Transverse colon (tissue), 4 donors: Measurements from ENCODE around the gene GPR153. TPM values are rescaled to one million over a fixed set of nuclear protein-coding genes. Genes with fewer than 3 reads are reported as not detected.

ENCODE experiments used
- DNase-seq: peaks from one replicate; pipeline ENCODE4 v3.0.0-alpha.2; 2019
- H3K27ac ChIP-seq, 4 donors: fragments of 200-600 bp; sonication (generic); 2 replicates each; pipeline ENCODE4 v1.5.1; 2016 to 2018; ENCODE audit warnings: inconsistent platforms in 4 of 4
- H3K27me3 ChIP-seq: fragments of 200-600 bp; sonication (generic); 2 replicates; pipeline ENCODE4 v1.5.1; 2017; ENCODE audit warnings: inconsistent platforms
- H3K36me3 ChIP-seq, 4 donors: fragments of 200-600 bp; sonication (generic); 2 replicates each; pipeline ENCODE4 v1.5.1; 2017 to 2019; ENCODE audit warnings: inconsistent platforms in 4 of 4
- H3K4me1 ChIP-seq, 4 donors: fragments of 200-600 bp; sonication (generic); 2 replicates each; pipeline ENCODE4 v1.5.1; 2017 to 2020; ENCODE audit warnings: inconsistent platforms in 4 of 4
- H3K4me3 ChIP-seq, 4 donors: fragments of 200-600 bp; sonication (generic); 1 replicate in 1 of 4; 2 replicates in 3 of 4; pipeline versions ENCODE4 v1.5.1 to v1.6.1; 2017 to 2019; ENCODE audit warnings: inconsistent platforms in 4 of 4
- H3K9me3 ChIP-seq, 2 donors: fragments of 200-600 bp; sonication (generic); 2 replicates each; pipeline ENCODE4 v1.5.1; 2017 to 2019; ENCODE audit warnings: inconsistent platforms in 2 of 2
- CTCF ChIP-seq, 5 experiments: fragments of 200-600 bp in 3 of 5; fragments of 450-650 bp in 2 of 5; sonication (generic) in 3 of 5; IDR thresholded peaks; 1 replicate in 2 of 5; 2 replicates in 3 of 5; pipeline ENCODE4 v1.5.1; 2016 to 2017; ENCODE audit warnings: antibody characterized with exemption in 5 of 5, inconsistent platforms in 3 of 5, mild to moderate bottlenecking in 2 of 5, moderate library complexity in 1 of 5
- EP300 ChIP-seq: sonication (generic); formaldehyde crosslinking; IDR thresholded peaks from one replicate; pipeline ENCODE4 v1.6.1; 2017; ENCODE audit warnings: antibody characterized with exemption, low read depth
- POLR2A ChIP-seq: fragments of 450-650 bp; IDR thresholded peaks from one replicate; pipeline ENCODE4 v1.6.1; 2016; ENCODE audit warnings: antibody characterized with exemption, mild to moderate bottlenecking, moderate library complexity
- POLR2AphosphoS5 ChIP-seq, 3 donors: sonication (generic); formaldehyde crosslinking; IDR thresholded peaks; one replicate each; pipeline ENCODE4 v1.6.1; 2016; ENCODE audit warnings: antibody characterized with exemption in 3 of 3
- WGBS, 2 donors: methylation state at CpG; one replicate each; pipeline ENCODE4 v1.1.5; 2018; ENCODE audit warnings: low coverage in 1 of 2; 5-methylcytosine and 5-hydroxymethylcytosine counted together
- in situ Hi-C, 4 donors: fragments of 200-750 bp; cut with MboI; loops; one replicate each; pipeline versions ENCODE4 v1.15.0 to v1.15.1; 2017; ENCODE audit warnings: low sequenced_read_pairs in 3 of 4, low pct_ligation_motif_present in 1 of 4, low pct_unique_long_range_greater_than_20kb in 1 of 4
- intact Hi-C: fragments of 100-400 bp; cut with DNase I; formaldehyde crosslinking; loops from one replicate; pipeline ENCODE4 v1.15.1; 2023; ENCODE audit warnings: low total_unique reads
- total RNA-seq, 4 donors: library from RNA; depleted of rRNA; stranded (reverse); fragments of >200 nt; gene quantifications; one replicate each; pipeline ENCODE4 v1.1.0, GENCODE V29; 2016

GPR153 gene
- total RNA-seq, 4 donors from 2014 or later, result 15.6 to 38.2 (median 27.8) TPM

- Histone ChIP-seq H3K27ac (no peak overlapping the region), H3K27me3 (no peaks in the 10 kb centered on the region), H3K36me3 (peaks cover 0 to 1% (median under 1%) of the 10 kb centered on the region in 4 donors), H3K4me3 (no peak overlapping the region), H3K4me1 (peaks cover 0 to 5% (median 0%) of the 10 kb centered on the region in 4 donors), H3K9me3 (no peaks in the 10 kb centered on the region)
- WGBS, 2 donors, result 67 to 87% methylated on average over 1 to 15 of the region's 16 CpGs
- intact Hi-C loops (no loop called here), in situ Hi-C loops (no loop called here)
- no peak for DNase-seq
- TF ChIP-seq POLR2AphosphoS5 (IDR thresholded peaks at IDR 0.05) (no peak), CTCF (IDR thresholded peaks at IDR 0.05) (no peak), POLR2A (no peak), EP300 (no peak)
These were observed 42.3 kb downstream of the GPR153 start for GRCh38 chr1:6218375-6219164.

GRCh38 chr1:6212193-6212959 is 48.5 kb downstream of the GPR153 start:
- in situ Hi-C loops (no loop called here), intact Hi-C loops (no loop called here)
- TF ChIP-seq POLR2AphosphoS5 (IDR thresholded peaks at IDR 0.05), result no peak
- no peak for TF ChIP-seq CTCF (IDR thresholded peaks at IDR 0.05)
- no peak for TF ChIP-seq POLR2A
- no peak for TF ChIP-seq EP300
- Histone ChIP-seq H3K4me3 (no peak overlapping the region), H3K27ac (no peak overlapping the region), H3K9me3 (no peaks in the 10 kb centered on the region), H3K4me1 (peaks cover 6 to 18% (median 12%) of the 10 kb centered on the region in 4 donors), H3K36me3 (no peaks in the 10 kb centered on the region), H3K27me3 (no peaks in the 10 kb centered on the region)
- DNase-seq, result no peak
- WGBS, 2 donors, result 80% methylated on average over 20 of the region's 20 CpGs; no CpG with 5 or more reads in 1 of the 2 donors

GRCh38 chr1:6211731-6212130 is 49.2 kb downstream of the GPR153 start:
- TF ChIP-seq CTCF (IDR thresholded peaks at IDR 0.05) (no peak), POLR2AphosphoS5 (IDR thresholded peaks at IDR 0.05) (no peak), EP300 (no peak), POLR2A (no peak)
- Histone ChIP-seq H3K27me3 (no peaks in the 10 kb centered on the region), H3K4me3 (no peak overlapping the region), H3K9me3 (no peaks in the 10 kb centered on the region), H3K36me3 (no peaks in the 10 kb centered on the region), H3K4me1 (peaks cover 6 to 25% (median 14%) of the 10 kb centered on the region in 4 donors), H3K27ac (no peak overlapping the region)
- DNase-seq, result no peak
- in situ Hi-C loops (no loop called here), intact Hi-C loops (no loop called here)
- WGBS, 2 donors, result 92% methylated on average over 16 of the region's 16 CpGs; no CpG with 5 or more reads in 1 of the 2 donors

GRCh38 chr1:6210591-6211355 is 50.1 kb downstream of the GPR153 start:
- in situ Hi-C loops, result no loop called here
- no peak overlapping the region for H3K4me3 ChIP-seq
- 94% methylated on average over 27 of the region's 29 CpGs; no CpG with 5 or more reads in 1 of the 2 donors for WGBS, 2 donors
- peaks cover 6 to 32% (median 21%) of the 10 kb centered on the region in 4 donors for H3K4me1 ChIP-seq
- H3K27me3 ChIP-seq, result no peaks in the 10 kb centered on the region
- DNase-seq, result no peak
- no peak overlapping the region for H3K27ac ChIP-seq
- TF ChIP-seq CTCF (IDR thresholded peaks at IDR 0.05), result no peak
- no peak for TF ChIP-seq POLR2AphosphoS5 (IDR thresholded peaks at IDR 0.05)
- no peak for TF ChIP-seq EP300
- TF ChIP-seq POLR2A, result no peak
- intact Hi-C loops, result no loop called here
- no peaks in the 10 kb centered on the region for H3K36me3 ChIP-seq
- H3K9me3 ChIP-seq, result no peaks in the 10 kb centered on the region
